ENCODE measurements around the gene DBNDD1.

GRCh38 chr16:90002759-90003158 is 16.5 kb downstream of the DBNDD1 start:
- no peak for TF ChIP-seq CTCF (IDR thresholded peaks at IDR 0.05; ENCODE audit: poor library complexity)
- TF ChIP-seq EZH2 (IDR thresholded peaks at IDR 0.05; ENCODE audit: borderline replicate concordance): no peak
- TF ChIP-seq EZH2phosphoT487 (IDR thresholded peaks at IDR 0.05; ENCODE audit: low read depth, severe bottlenecking, unreplicated experiment): no peak

All from hepatocyte (in vitro differentiated cells).